ENCODE results near the gene PPME1. TPM values are rescaled to one million over a fixed set of nuclear protein-coding genes. Genes with fewer than 3 reads are reported as not detected.

The PPME1 gene
- total RNA-seq, 1 experiment from 2014 or later, result 66.2 TPM

DNA sequence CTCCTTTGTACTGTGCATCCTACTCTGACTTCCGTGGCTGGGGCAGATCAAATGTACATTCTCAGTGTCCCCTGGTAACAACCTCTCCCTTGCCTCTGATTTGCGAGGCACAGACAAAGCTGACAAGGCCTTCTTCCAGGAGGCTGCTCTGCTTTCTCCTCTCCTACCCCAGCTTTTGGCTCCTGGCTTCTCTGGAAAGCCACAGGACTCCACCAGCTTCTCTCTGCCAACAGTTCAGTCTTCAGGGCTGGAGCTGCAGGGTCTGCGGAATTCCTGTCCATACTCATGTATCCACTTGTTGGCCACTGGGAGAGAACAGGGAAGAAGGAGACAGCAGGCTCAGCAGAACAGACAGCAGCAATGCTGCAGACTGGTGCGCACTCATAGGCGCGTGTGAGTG, 95.9 kb downstream of the PPME1 start:
- Histone ChIP-seq H2AFZ (ENCODE audit: low read length) (no peak overlapping the region), H3F3A (ENCODE audit: low read length, unreplicated experiment) (no peaks in the 10 kb centered on the region), H3K9me2 (replicated peaks; ENCODE audit: low read length) (no peaks in the 10 kb centered on the region), H3K9ac (ENCODE audit: low read length) (no peak overlapping the region), H3K4me3 (ENCODE audit: low read length) (no peak overlapping the region), H3K36me3 (ENCODE audit: low read depth, low read length) (no peaks in the 10 kb centered on the region), H3K4me2 (ENCODE audit: low read length) (no peak overlapping the region), H3K27ac (ENCODE audit: low read length) (no peak overlapping the region), H4K20me1 (ENCODE audit: low read length) (no peaks in the 10 kb centered on the region), H3K4me1 (ENCODE audit: insufficient read depth, low read length) (peaks cover 7% of the 10 kb centered on the region; the same call in 1 of the 2 replicates), H3K9me3 (ENCODE audit: low read length) (no peaks in the 10 kb centered on the region), H3K27me3 (ENCODE audit: low read length) (no peaks in the 10 kb centered on the region), H3K79me2 (ENCODE audit: low read length) (no peaks in the 10 kb centered on the region)
- ATAC-seq, result no peak
- no TSS peak for BruUV-seq (replicated peaks)
- intact Hi-C loops (cut with micrococcal nuclease), result no loop called here
- ChIA-PET POLR2A (ENCODE audit: unreplicated experiment) (no interaction called here), CTCF (no interaction called here)
- TF ChIP-seq, protein P1, sequence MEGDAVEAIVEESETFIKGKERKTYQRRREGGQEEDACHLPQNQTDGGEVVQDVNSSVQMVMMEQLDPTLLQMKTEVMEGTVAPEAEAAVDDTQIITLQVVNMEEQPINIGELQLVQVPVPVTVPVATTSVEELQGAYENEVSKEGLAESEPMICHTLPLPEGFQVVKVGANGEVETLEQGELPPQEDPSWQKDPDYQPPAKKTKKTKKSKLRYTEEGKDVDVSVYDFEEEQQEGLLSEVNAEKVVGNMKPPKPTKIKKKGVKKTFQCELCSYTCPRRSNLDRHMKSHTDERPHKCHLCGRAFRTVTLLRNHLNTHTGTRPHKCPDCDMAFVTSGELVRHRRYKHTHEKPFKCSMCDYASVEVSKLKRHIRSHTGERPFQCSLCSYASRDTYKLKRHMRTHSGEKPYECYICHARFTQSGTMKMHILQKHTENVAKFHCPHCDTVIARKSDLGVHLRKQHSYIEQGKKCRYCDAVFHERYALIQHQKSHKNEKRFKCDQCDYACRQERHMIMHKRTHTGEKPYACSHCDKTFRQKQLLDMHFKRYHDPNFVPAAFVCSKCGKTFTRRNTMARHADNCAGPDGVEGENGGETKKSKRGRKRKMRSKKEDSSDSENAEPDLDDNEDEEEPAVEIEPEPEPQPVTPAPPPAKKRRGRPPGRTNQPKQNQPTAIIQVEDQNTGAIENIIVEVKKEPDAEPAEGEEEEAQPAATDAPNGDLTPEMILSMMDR (conservative IDR thresholded peaks at IDR 0.05; ENCODE audit: low read depth, low read length), result no peak
- no peak for DNase-seq

DNA sequence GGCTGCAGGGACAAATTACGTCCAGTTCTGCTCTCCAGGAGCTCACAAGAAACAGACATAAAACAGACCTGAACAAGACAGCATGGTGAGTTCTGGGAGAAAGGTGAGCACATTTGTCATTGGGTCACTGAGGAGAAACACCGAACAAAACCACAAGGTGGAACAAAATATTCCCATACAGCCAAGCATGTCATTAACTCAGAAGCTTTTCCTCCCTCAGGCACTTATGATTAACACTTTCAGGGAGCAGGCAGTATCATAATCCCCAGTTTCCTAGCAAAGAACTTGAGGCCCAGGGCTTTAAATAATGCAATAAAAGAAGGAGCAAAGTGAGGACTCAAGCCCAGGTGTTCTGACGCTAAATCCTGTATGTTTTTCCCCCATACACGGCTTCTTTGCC, 97.4 kb downstream of the PPME1 start:
- intact Hi-C loops (cut with micrococcal nuclease), result no loop called here
- no TSS peak for BruUV-seq (replicated peaks)
- POLR2A ChIA-PET (ENCODE audit: unreplicated experiment), result no interaction called here
- H3K27ac ChIP-seq (ENCODE audit: low read length), result no peak overlapping the region
- H3K4me1 ChIP-seq (ENCODE audit: insufficient read depth, low read length), result peaks cover 7% of the 10 kb centered on the region; the same call in 1 of the 2 replicates
- DNase-seq, result peak; percentile 43
- no peaks in the 10 kb centered on the region for H3K9me3 ChIP-seq (ENCODE audit: low read length)
- no peaks in the 10 kb centered on the region for H3F3A ChIP-seq (ENCODE audit: low read length, unreplicated experiment)
- CTCF ChIA-PET, result no interaction called here
- no peak overlapping the region for H3K9ac ChIP-seq (ENCODE audit: low read length)
- no peak overlapping the region for H2AFZ ChIP-seq (ENCODE audit: low read length)
- no peaks in the 10 kb centered on the region for H4K20me1 ChIP-seq (ENCODE audit: low read length)
- H3K79me2 ChIP-seq (ENCODE audit: low read length), result no peaks in the 10 kb centered on the region
- no peak overlapping the region for H3K4me2 ChIP-seq (ENCODE audit: low read length)
- no peak overlapping the region for H3K4me3 ChIP-seq (ENCODE audit: low read length)
- TF ChIP-seq EZH2phosphoT487 (IDR thresholded peaks at IDR 0.05; ENCODE audit: borderline replicate concordance, low read length), result no peak
- no peak for TF ChIP-seq EZH2 (IDR thresholded peaks at IDR 0.05; ENCODE audit: low read length, unreplicated experiment)
- TF ChIP-seq, protein P1 (conservative IDR thresholded peaks at IDR 0.05; ENCODE audit: low read depth, low read length), result no peak
- H3K27me3 ChIP-seq (ENCODE audit: low read length), result no peaks in the 10 kb centered on the region
- no peaks in the 10 kb centered on the region for H3K9me2 ChIP-seq (replicated peaks; ENCODE audit: low read length)
- ATAC-seq, result peak; percentile 27; the same call in 1 of the 2 replicates
- H3K36me3 ChIP-seq (ENCODE audit: low read depth, low read length), result no peaks in the 10 kb centered on the region

DNA sequence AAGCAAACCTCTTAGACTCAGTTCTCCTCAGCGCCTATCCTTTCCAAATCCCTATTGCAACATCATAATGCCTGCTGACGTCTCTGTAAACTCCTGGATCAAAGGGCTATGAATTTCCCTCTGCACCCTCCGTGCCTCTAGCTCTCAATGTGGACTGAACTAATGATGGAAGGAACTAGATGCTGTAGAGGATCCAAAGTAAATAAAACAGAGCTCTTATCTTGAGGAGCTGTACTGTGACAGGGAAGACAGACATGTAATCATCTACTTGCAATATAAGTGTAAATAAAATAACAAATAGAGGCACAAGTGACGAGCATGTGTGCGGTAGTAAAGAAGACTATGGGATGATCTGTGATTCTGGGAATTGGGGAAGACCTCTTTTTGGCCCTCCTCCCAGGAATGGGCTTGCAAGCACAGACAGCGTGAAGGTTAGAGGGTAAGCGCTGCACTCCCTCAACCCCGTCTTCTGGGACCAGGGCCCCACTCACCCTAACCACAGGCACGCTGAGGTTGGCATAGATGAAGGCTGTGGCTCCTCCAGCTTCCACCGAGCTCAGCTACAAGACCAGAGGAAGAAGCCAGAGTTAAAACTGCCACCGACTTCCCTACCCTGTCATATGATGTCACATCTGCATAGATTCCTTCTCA, 98.2 kb downstream of the PPME1 start:
- Histone ChIP-seq H2AFZ (ENCODE audit: low read length) (no peak overlapping the region), H3K36me3 (ENCODE audit: low read depth, low read length) (no peaks in the 10 kb centered on the region), H3K27ac (ENCODE audit: low read length) (no peak overlapping the region), H3K9ac (ENCODE audit: low read length) (no peak overlapping the region), H3F3A (ENCODE audit: low read length, unreplicated experiment) (no peaks in the 10 kb centered on the region), H3K9me3 (ENCODE audit: low read length) (no peaks in the 10 kb centered on the region), H3K27me3 (ENCODE audit: low read length) (no peaks in the 10 kb centered on the region), H3K9me2 (replicated peaks; ENCODE audit: low read length) (no peaks in the 10 kb centered on the region), H3K4me2 (ENCODE audit: low read length) (no peak overlapping the region), H4K20me1 (ENCODE audit: low read length) (no peaks in the 10 kb centered on the region), H3K4me3 (ENCODE audit: low read length) (no peak overlapping the region), H3K4me1 (ENCODE audit: insufficient read depth, low read length) (peaks cover 7% of the 10 kb centered on the region; the same call in 1 of the 2 replicates), H3K79me2 (ENCODE audit: low read length) (no peaks in the 10 kb centered on the region)
- DNase-seq, result no peak
- intact Hi-C loops (cut with micrococcal nuclease), result no loop called here
- ChIA-PET CTCF (no interaction called here), POLR2A (ENCODE audit: unreplicated experiment) (no interaction called here)
- no TSS peak for BruUV-seq (replicated peaks)
- TF ChIP-seq EZH2phosphoT487 (IDR thresholded peaks at IDR 0.05; ENCODE audit: borderline replicate concordance, low read length) (no peak), EZH2 (IDR thresholded peaks at IDR 0.05; ENCODE audit: low read length, unreplicated experiment) (no peak)
- TF ChIP-seq, protein P1 (conservative IDR thresholded peaks at IDR 0.05; ENCODE audit: low read depth, low read length), result no peak
- ATAC-seq, result no peak

Measured in PC-3 (cell line).